Measurements from ENCODE around the gene TBX1. TPM values are rescaled to one million over a fixed set of nuclear protein-coding genes. Genes with fewer than 3 reads are reported as not detected.

The TBX1 gene
- total and polyA plus RNA-seq, 2 experiments from 2014 or later, result 0.07 TPM; not detected in 1

GRCh38 chr22:19786959-19787848, 26.6 kb downstream of the TBX1 start:
- WGBS (ENCODE audit: low lambda C conversion rate, missing lambda C conversion rate), result 94% methylated on average over 28 of the region's 28 CpGs
- no peak overlapping the region for H3K4me2 ChIP-seq
- TF ChIP-seq CTCF (IDR thresholded peaks at IDR 0.05; ENCODE audit: poor library complexity), result no peak
- no peak for TF ChIP-seq EZH2phosphoT487 (IDR thresholded peaks at IDR 0.05; ENCODE audit: low read depth, severe bottlenecking, unreplicated experiment)

DNA sequence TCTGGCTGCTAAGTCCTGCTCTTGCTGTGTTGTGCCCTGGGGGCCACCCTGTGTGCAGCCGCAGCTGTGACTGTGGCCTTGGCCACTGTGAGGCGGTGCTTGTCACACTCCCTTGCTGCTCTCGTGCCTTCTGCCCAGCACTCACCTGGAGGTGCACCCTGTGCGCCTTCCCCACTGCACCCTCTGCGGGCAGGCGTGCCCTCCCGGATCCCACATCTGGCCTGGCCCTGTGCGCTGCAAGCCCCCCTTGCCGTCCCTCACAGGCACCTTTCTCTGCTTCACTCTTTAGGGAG, 27.2 kb downstream of the TBX1 start:
- 95% methylated on average over 8 of the region's 9 CpGs for WGBS (ENCODE audit: low lambda C conversion rate, missing lambda C conversion rate)
- no peak overlapping the region for H3K4me2 ChIP-seq

More at GRCh38 chr22:19786959-19787848, 26.6 kb downstream of the TBX1 start:
- Histone ChIP-seq H3K4me1 (ENCODE audit: insufficient read depth) (no peaks in the 10 kb centered on the region), H3K9me2 (replicated peaks; ENCODE audit: insufficient read depth) (no peaks in the 10 kb centered on the region), H4K20me1 (ENCODE audit: insufficient read depth, poor library complexity, severe bottlenecking) (no peaks in the 10 kb centered on the region), H3K4me3 (no peak overlapping the region), H3K27ac (no peak overlapping the region), H2AFZ (no peak overlapping the region), H3K27me3 (no peaks in the 10 kb centered on the region), H3K36me3 (replicated peaks; ENCODE audit: insufficient read depth, low read depth) (no peaks in the 10 kb centered on the region), H3K79me2 (no peaks in the 10 kb centered on the region), H3K9me3 (ENCODE audit: low read depth) (no peaks in the 10 kb centered on the region)
- no peak for DNase-seq (ENCODE audit: low spot score)

GRCh38 chr22:19788661-19789225, 28.2 kb downstream of the TBX1 start:
- 98% methylated on average over 31 of the region's 34 CpGs for WGBS (ENCODE audit: low lambda C conversion rate, missing lambda C conversion rate)
- Histone ChIP-seq H3K27ac (no peak overlapping the region), H3K4me2 (no peak overlapping the region), H3K79me2 (no peaks in the 10 kb centered on the region), H3K9me3 (ENCODE audit: low read depth) (no peaks in the 10 kb centered on the region), H3K4me3 (no peak overlapping the region), H3K9me2 (replicated peaks; ENCODE audit: insufficient read depth) (no peaks in the 10 kb centered on the region), H2AFZ (no peak overlapping the region), H3K4me1 (ENCODE audit: insufficient read depth) (no peaks in the 10 kb centered on the region), H3K36me3 (replicated peaks; ENCODE audit: insufficient read depth, low read depth) (no peaks in the 10 kb centered on the region), H4K20me1 (ENCODE audit: insufficient read depth, poor library complexity, severe bottlenecking) (no peaks in the 10 kb centered on the region), H3K27me3 (no peaks in the 10 kb centered on the region)
- TF ChIP-seq CTCF (IDR thresholded peaks at IDR 0.05; ENCODE audit: poor library complexity) (no peak), EZH2phosphoT487 (IDR thresholded peaks at IDR 0.05; ENCODE audit: low read depth, severe bottlenecking, unreplicated experiment) (no peak), EZH2 (IDR thresholded peaks at IDR 0.05; ENCODE audit: borderline replicate concordance) (no peak)
- DNase-seq (ENCODE audit: low spot score), result no peak

More for the DNA sequence above, 27.2 kb downstream of the TBX1 start:
- no peak overlapping the region for H3K27ac ChIP-seq
- H2AFZ ChIP-seq, result no peak overlapping the region
- H3K9me2 ChIP-seq (replicated peaks; ENCODE audit: insufficient read depth), result no peaks in the 10 kb centered on the region
- no peaks in the 10 kb centered on the region for H3K4me1 ChIP-seq (ENCODE audit: insufficient read depth)
- TF ChIP-seq EZH2 (IDR thresholded peaks at IDR 0.05; ENCODE audit: borderline replicate concordance) (no peak), EZH2phosphoT487 (IDR thresholded peaks at IDR 0.05; ENCODE audit: low read depth, severe bottlenecking, unreplicated experiment) (no peak)
- H3K79me2 ChIP-seq, result no peaks in the 10 kb centered on the region
- H3K36me3 ChIP-seq (replicated peaks; ENCODE audit: insufficient read depth, low read depth), result no peaks in the 10 kb centered on the region
- H3K27me3 ChIP-seq, result no peaks in the 10 kb centered on the region
- no peak overlapping the region for H3K4me3 ChIP-seq
- no peaks in the 10 kb centered on the region for H3K9me3 ChIP-seq (ENCODE audit: low read depth)
- H4K20me1 ChIP-seq (ENCODE audit: insufficient read depth, poor library complexity, severe bottlenecking), result no peaks in the 10 kb centered on the region
- no peak for DNase-seq (ENCODE audit: low spot score)

DNA sequence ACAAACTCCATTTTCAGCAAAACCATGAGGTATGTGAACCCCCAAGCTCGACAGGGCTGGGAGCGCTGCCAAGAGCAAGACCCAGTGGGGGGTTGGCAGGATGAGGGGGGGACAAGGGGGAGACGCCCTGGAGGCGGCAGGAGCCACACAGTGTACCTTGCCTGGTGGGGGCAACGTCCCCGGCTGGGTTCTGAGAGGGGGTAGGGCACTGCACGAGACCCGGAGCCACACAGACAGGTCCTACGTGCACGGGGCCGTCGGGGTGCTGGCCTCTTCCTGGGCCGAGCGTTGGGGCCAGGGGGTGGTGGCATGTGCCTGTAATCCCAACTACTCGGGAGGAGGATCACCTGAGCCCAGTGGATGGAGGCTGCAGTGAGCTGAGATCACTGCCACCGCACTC, 28.8 kb downstream of the TBX1 start:
- TF ChIP-seq CTCF (IDR thresholded peaks at IDR 0.05; ENCODE audit: poor library complexity) (no peak), EZH2phosphoT487 (IDR thresholded peaks at IDR 0.05; ENCODE audit: low read depth, severe bottlenecking, unreplicated experiment) (no peak), EZH2 (IDR thresholded peaks at IDR 0.05; ENCODE audit: borderline replicate concordance) (no peak)
- Histone ChIP-seq H3K4me2 (no peak overlapping the region), H3K9me3 (ENCODE audit: low read depth) (no peaks in the 10 kb centered on the region), H3K79me2 (no peaks in the 10 kb centered on the region), H3K4me3 (no peak overlapping the region), H4K20me1 (ENCODE audit: insufficient read depth, poor library complexity, severe bottlenecking) (no peaks in the 10 kb centered on the region), H3K9me2 (replicated peaks; ENCODE audit: insufficient read depth) (no peaks in the 10 kb centered on the region), H3K36me3 (replicated peaks; ENCODE audit: insufficient read depth, low read depth) (no peaks in the 10 kb centered on the region), H3K27me3 (no peaks in the 10 kb centered on the region), H3K27ac (no peak overlapping the region), H2AFZ (no peak overlapping the region), H3K4me1 (ENCODE audit: insufficient read depth) (no peaks in the 10 kb centered on the region)
- DNase-seq (ENCODE audit: low spot score), result no peak
- WGBS (ENCODE audit: low lambda C conversion rate, missing lambda C conversion rate), result 99% methylated on average over 8 of the region's 16 CpGs

Measured in hepatocyte (in vitro differentiated cells).